Activated CD4-positive, alpha-beta memory T cell treated with anti-CD3 and anti-CD28 coated beads, Interleukin-2, amount 10 ng/mL, durations not matched to agents 7 days and 5 days (primary cell): ENCODE data around the gene BPIFB1. TPM values are rescaled to one million over a fixed set of nuclear protein-coding genes. Genes with fewer than 3 reads are reported as not detected.

Experiments
- CTCF ChIA-PET: fragments of 350-600 bp; sonication (Branson Sonifier 250); formaldehyde crosslinking; loops from one replicate; lab custom pipeline; 2021; ENCODE audit warnings: antibody characterized with exemption, inconsistent platforms; lab: Charles Lee
- POLR2A ChIA-PET: fragments of 350-600 bp; sonication (Branson Sonifier 250); formaldehyde crosslinking; loops from one replicate; lab custom pipeline; 2021; ENCODE audit warnings: antibody characterized with exemption; lab: Charles Lee
- DNase-seq: peaks from one replicate; pipeline ENCODE4 v3.0.0-alpha.2; 2020
- H3K27ac Mint-ChIP-seq: one replicate; pipeline ENCODE4 v1.8.0; 2021; ENCODE audit warnings: mild to moderate bottlenecking, mixed read lengths
- H3K27me3 Mint-ChIP-seq: one replicate; pipeline ENCODE4 v1.8.0; 2021; ENCODE audit warnings: mixed read lengths
- H3K36me3 Mint-ChIP-seq: one replicate; pipeline ENCODE4 v1.8.0; 2021; ENCODE audit warnings: low read depth, mixed read lengths
- H3K4me1 Mint-ChIP-seq: one replicate; pipeline ENCODE4 v1.8.0; 2021; ENCODE audit warnings: mixed read lengths
- H3K4me3 Mint-ChIP-seq: one replicate; pipeline ENCODE4 v1.8.0; 2021; ENCODE audit warnings: mild to moderate bottlenecking, mixed read lengths
- H3K9me3 Mint-ChIP-seq: one replicate; pipeline ENCODE4 v1.8.0; 2021; ENCODE audit warnings: mixed read lengths
- total RNA-seq, 2 experiments: library from RNA; stranded (reverse); gene quantifications; one replicate each; pipeline ENCODE4 v1.2.3, GENCODE V29; 2021

BPIFB1 gene
- total RNA-seq, 2 experiments from 2014 or later = not detected

GRCh38 chr20:33310327-33310899, 27.4 kb downstream of the BPIFB1 start:
- Mint-ChIP-seq H3K27me3 (no peaks in the 10 kb centered on the region), H3K27ac (no peak overlapping the region), H3K36me3 (no peaks in the 10 kb centered on the region), H3K9me3 (peaks cover 2% of the 10 kb centered on the region), H3K4me1 (peaks cover 1% of the 10 kb centered on the region), H3K4me3 (no peak overlapping the region)
- CTCF ChIA-PET = interaction anchor here (1.2 kb wide), 1 partner anchor 11 kb away, joined by 8 read pairs; no protein-coding TSS in a partner anchor
- no peak for DNase-seq
- POLR2A ChIA-PET = no interaction called here

- Mint-ChIP-seq H3K4me3 (no peak overlapping the region), H3K9me3 (peaks cover 2% of the 10 kb centered on the region), H3K27me3 (no peaks in the 10 kb centered on the region), H3K4me1 (peaks cover 1% of the 10 kb centered on the region), H3K27ac (no peak overlapping the region), H3K36me3 (no peaks in the 10 kb centered on the region)
- no peak for DNase-seq
- POLR2A ChIA-PET = no interaction called here
- CTCF ChIA-PET = interaction anchor here (1.2 kb wide), 1 partner anchor 11 kb away, joined by 8 read pairs; no protein-coding TSS in a partner anchor
Observed at GRCh38 chr20:33311011-33311410, 28.0 kb downstream of the BPIFB1 start.

DNA sequence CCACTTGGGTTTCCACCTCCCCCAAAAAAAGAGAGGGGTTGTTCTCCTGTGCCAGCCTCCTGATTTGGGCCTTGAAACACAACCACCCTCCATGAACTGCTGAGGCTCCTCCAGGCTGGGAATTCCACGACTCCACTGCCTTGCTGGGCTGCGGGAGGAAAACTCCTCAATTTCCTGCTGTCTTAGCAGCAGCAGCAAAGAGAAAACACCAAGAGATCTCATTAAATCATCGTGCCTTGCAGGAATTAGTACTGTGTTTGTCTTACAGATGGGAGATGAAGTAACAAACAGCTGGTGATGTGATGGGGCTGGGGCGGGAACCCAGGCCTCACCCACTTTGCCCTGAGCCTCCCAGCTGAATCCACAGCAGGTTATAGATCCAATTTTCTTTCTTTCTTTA, 29.0 kb downstream of the BPIFB1 start:
- no peak overlapping the region for H3K4me3 Mint-ChIP-seq
- H3K9me3 Mint-ChIP-seq = peaks cover 2% of the 10 kb centered on the region

GRCh38 chr20:33312583-33312982, 29.6 kb downstream of the BPIFB1 start:
- H3K27ac Mint-ChIP-seq = no peak overlapping the region
- no peaks in the 10 kb centered on the region for H3K27me3 Mint-ChIP-seq
- POLR2A ChIA-PET = no interaction called here
- H3K9me3 Mint-ChIP-seq = peaks cover 2% of the 10 kb centered on the region
- H3K4me3 Mint-ChIP-seq = no peak overlapping the region
- DNase-seq = no peak
- peaks cover 1% of the 10 kb centered on the region for H3K4me1 Mint-ChIP-seq
- CTCF ChIA-PET = no interaction called here
- no peaks in the 10 kb centered on the region for H3K36me3 Mint-ChIP-seq

More for the DNA sequence above, 29.0 kb downstream of the BPIFB1 start:
- Mint-ChIP-seq H3K27me3 (no peaks in the 10 kb centered on the region), H3K27ac (no peak overlapping the region), H3K4me1 (peaks cover 1% of the 10 kb centered on the region), H3K36me3 (no peaks in the 10 kb centered on the region)
- ChIA-PET POLR2A (no interaction called here), CTCF (no interaction called here)
- no peak for DNase-seq

GRCh38 chr20:33313686-33314314, 30.8 kb downstream of the BPIFB1 start:
- Mint-ChIP-seq H3K4me3 (no peak overlapping the region), H3K36me3 (no peaks in the 10 kb centered on the region), H3K27me3 (no peaks in the 10 kb centered on the region), H3K4me1 (peaks cover 1% of the 10 kb centered on the region), H3K9me3 (no peaks in the 10 kb centered on the region), H3K27ac (no peak overlapping the region)
- POLR2A ChIA-PET = no interaction called here
- CTCF ChIA-PET = interaction anchor here (1.1 kb wide), 1 partner anchor 21 kb away, joined by 3 read pairs; no protein-coding TSS in a partner anchor
- no peak for DNase-seq

DNA sequence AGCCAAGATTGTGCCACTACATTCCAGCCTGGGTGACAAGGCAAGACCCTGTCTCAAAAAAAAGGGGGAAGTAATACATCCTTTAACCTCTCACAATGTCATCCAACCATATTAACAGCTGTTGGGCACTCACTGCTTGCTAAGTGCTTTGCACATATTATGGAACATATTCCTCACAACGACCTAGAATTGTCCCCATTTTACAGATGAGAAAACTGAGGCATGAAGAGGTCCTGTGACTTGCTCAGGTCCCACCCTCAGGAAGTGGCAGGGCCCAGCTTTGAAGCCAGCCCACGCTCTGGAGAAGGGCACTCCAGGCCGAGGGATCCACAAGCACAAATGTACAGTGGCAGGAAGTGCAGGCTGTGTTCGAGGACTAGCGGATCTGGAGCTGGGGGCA, 33.3 kb downstream of the BPIFB1 start:
- Mint-ChIP-seq H3K27me3 (no peaks in the 10 kb centered on the region), H3K9me3 (no peaks in the 10 kb centered on the region), H3K36me3 (no peaks in the 10 kb centered on the region), H3K27ac (no peak overlapping the region), H3K4me1 (peaks cover 1% of the 10 kb centered on the region), H3K4me3 (no peak overlapping the region)
- DNase-seq = no peak
- POLR2A ChIA-PET = no interaction called here
- CTCF ChIA-PET = no interaction called here

DNA sequence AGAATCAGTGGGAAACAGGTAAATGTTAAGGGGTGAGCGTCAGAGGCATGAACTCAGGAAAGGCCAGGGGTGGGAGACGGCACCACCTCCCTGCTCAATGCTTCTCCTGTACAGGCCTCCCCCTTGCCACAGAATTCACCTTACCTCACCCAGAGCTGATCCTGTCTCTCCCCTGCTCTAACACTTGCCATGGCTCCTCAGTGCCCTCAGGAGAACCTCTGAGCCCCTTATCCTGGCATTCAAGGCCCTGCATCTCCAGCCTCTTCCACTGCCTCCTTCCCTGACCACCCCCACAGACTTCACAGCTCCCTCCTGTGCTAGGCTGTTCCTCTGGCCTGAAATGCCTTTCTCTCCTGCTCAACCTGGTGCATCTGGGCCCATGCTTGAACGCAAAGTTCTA, 33.9 kb downstream of the BPIFB1 start:
- ChIA-PET CTCF (no interaction called here), POLR2A (no interaction called here)
- Mint-ChIP-seq H3K9me3 (no peaks in the 10 kb centered on the region), H3K27ac (no peak overlapping the region), H3K4me1 (peaks cover 1% of the 10 kb centered on the region), H3K36me3 (no peaks in the 10 kb centered on the region), H3K4me3 (no peak overlapping the region), H3K27me3 (no peaks in the 10 kb centered on the region)
- no peak for DNase-seq

DNA sequence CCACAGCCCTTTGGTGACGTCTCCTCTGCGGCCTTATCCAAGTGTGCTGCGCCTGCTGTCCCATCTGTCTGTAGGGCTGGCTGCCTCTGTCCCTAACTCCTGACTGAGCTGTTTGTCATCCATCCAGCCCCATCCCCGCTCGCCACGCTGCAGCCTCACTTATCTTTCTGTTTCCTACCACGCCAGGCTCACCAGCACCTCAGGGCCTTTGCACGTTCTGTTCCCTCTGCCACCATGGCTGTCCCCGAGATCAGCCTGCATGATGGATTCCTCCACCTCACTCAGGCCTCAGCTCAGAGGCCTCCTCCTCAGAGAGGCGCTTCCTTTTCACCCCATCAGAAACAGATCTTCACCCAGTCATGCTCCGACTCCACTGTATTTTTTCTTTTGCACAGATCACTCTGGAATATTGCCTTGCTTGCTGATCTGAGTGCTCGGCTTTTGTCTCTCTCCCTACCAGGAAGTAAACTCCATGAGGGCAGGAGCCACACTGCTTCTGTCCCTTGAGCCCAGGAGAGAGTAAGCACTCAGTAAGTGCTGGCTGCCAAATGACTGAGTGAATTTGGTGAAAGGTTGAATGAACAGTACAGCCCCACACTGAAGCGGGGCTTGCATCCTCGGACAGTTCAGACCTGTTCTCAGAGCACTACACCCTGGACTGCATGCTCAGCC, 34.5 kb downstream of the BPIFB1 start:
- no peak for DNase-seq
- H3K4me3 Mint-ChIP-seq = no peak overlapping the region
- ChIA-PET POLR2A (no interaction called here), CTCF (no interaction called here)
- H3K27ac Mint-ChIP-seq = no peak overlapping the region
- no peaks in the 10 kb centered on the region for H3K36me3 Mint-ChIP-seq
- H3K4me1 Mint-ChIP-seq = peaks cover 1% of the 10 kb centered on the region
- H3K27me3 Mint-ChIP-seq = peaks cover 5% of the 10 kb centered on the region
- no peaks in the 10 kb centered on the region for H3K9me3 Mint-ChIP-seq

GRCh38 chr20:33318096-33318429, 35.0 kb downstream of the BPIFB1 start:
- ChIA-PET CTCF (no interaction called here), POLR2A (no interaction called here)
- no peak for DNase-seq
- H3K4me1 Mint-ChIP-seq = no peaks in the 10 kb centered on the region
- H3K27ac Mint-ChIP-seq = no peak overlapping the region
- H3K36me3 Mint-ChIP-seq = no peaks in the 10 kb centered on the region
- no peak overlapping the region for H3K4me3 Mint-ChIP-seq
- H3K27me3 Mint-ChIP-seq = peaks cover 5% of the 10 kb centered on the region
- no peaks in the 10 kb centered on the region for H3K9me3 Mint-ChIP-seq

DNA sequence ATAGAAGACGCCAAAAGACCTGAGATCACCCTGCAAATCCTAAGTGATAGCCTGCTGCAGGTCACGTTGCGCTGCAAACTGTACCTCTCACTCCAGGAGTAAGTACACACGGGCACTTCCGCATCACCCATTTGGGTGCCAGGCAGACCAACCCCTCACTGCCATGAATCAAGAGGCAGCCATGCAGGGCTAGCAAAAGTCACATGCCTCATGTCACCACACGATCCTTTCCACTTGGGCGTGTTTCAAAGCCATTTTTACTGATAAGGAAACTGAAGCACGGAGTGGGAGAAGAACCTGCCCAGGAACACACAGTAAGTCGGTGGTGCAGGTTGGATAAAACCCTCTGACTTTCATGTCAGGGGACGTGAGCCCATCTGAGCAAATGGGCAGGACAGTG, 37.0 kb downstream of the BPIFB1 start:
- H3K9me3 Mint-ChIP-seq = no peaks in the 10 kb centered on the region
- H3K27me3 Mint-ChIP-seq = peaks cover 5% of the 10 kb centered on the region
- no peak overlapping the region for H3K4me3 Mint-ChIP-seq
- CTCF ChIA-PET = no interaction called here
- POLR2A ChIA-PET = no interaction called here
- no peak for DNase-seq
- H3K4me1 Mint-ChIP-seq = no peaks in the 10 kb centered on the region
- no peak overlapping the region for H3K27ac Mint-ChIP-seq
- no peaks in the 10 kb centered on the region for H3K36me3 Mint-ChIP-seq

DNA sequence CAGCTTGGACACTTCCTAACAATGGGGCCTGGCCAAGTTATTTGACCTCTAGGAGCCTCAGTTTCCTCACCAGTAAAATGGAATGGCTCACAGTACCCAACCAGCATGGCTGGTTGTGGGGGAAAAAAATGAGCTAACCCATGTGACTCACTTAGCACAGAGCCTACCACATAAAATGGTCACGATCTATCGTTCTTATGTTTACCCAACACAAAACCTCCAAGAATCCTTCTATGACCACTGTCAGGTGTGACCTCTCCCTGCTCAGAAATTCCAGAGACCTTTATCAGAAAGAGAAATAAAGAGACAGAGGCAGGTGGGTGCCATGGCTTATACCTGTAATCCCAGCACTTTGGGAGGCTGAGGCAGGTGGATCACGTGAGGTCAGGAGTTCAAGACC, 39.4 kb downstream of the BPIFB1 start:
- ChIA-PET CTCF (no interaction called here), POLR2A (no interaction called here)
- Mint-ChIP-seq H3K27ac (no peak overlapping the region), H3K9me3 (no peaks in the 10 kb centered on the region), H3K4me1 (no peaks in the 10 kb centered on the region), H3K4me3 (no peak overlapping the region), H3K36me3 (no peaks in the 10 kb centered on the region), H3K27me3 (peaks cover 5% of the 10 kb centered on the region)
- no peak for DNase-seq

- DNase-seq = no peak
- ChIA-PET POLR2A (no interaction called here), CTCF (no interaction called here)
- Mint-ChIP-seq H3K9me3 (no peaks in the 10 kb centered on the region), H3K36me3 (no peaks in the 10 kb centered on the region), H3K4me1 (no peaks in the 10 kb centered on the region), H3K27me3 (peaks cover 5% of the 10 kb centered on the region), H3K27ac (no peak overlapping the region), H3K4me3 (no peak overlapping the region)
Observed at GRCh38 chr20:33323236-33323635, 40.2 kb downstream of the BPIFB1 start.

DNA sequence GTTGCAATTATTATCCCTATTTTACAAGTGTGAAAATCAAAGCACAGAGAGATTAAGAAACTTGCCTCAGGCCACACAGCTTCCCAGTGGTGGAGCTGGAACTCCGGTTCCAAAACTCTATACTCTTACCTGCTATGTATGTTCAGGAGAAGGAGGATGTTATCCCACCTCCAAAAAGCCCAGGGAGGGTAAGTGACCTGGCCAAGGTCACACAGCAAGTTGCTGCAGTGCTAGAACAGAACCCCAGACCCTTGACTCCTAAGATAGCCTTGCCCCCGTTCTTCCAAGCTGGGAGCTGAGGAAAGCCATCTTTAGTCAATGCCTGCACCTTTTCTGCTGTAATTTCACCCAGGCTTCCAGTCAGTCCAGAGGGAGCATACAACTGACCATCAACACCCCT, 42.3 kb downstream of the BPIFB1 start:
- Mint-ChIP-seq H3K36me3 (no peaks in the 10 kb centered on the region), H3K27me3 (peaks cover 5% of the 10 kb centered on the region), H3K9me3 (no peaks in the 10 kb centered on the region), H3K27ac (no peak overlapping the region), H3K4me1 (no peaks in the 10 kb centered on the region), H3K4me3 (no peak overlapping the region)
- no peak for DNase-seq
- ChIA-PET POLR2A (no interaction called here), CTCF (interaction anchor here (1.1 kb wide), 1 partner anchor 26 kb away, joined by 3 read pairs; no protein-coding TSS in a partner anchor)
